ENCODE results near the gene RIC1. TPM values are rescaled to one million over a fixed set of nuclear protein-coding genes. Genes with fewer than 3 reads are reported as not detected.

Gene RIC1
- total RNA-seq, 2 experiments from 2014 or later: 24.7 to 26.3 TPM

DNA sequence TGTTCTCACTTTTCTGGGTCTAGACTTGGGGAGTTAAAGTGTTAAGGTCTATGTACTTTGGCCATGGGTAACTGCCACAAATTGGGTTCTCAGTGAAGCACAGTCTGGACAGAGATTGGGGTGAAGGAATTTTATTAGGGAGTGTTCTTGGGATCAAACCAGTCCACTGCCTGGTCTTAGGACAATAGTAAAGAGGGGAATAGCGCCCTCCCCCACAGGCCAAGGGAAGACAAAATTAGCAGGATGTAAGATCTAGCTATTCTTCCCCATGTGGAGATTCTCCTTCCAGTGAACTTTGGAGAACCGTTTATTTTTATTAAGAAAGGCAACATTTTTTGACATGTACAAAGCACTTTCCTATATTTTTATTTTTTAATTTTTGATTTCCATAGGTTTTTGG is 18.4 kb upstream of the RIC1 start:
- ATAC-seq (ENCODE audit: poor library complexity): no peak
- TF ChIP-seq, protein P1, sequence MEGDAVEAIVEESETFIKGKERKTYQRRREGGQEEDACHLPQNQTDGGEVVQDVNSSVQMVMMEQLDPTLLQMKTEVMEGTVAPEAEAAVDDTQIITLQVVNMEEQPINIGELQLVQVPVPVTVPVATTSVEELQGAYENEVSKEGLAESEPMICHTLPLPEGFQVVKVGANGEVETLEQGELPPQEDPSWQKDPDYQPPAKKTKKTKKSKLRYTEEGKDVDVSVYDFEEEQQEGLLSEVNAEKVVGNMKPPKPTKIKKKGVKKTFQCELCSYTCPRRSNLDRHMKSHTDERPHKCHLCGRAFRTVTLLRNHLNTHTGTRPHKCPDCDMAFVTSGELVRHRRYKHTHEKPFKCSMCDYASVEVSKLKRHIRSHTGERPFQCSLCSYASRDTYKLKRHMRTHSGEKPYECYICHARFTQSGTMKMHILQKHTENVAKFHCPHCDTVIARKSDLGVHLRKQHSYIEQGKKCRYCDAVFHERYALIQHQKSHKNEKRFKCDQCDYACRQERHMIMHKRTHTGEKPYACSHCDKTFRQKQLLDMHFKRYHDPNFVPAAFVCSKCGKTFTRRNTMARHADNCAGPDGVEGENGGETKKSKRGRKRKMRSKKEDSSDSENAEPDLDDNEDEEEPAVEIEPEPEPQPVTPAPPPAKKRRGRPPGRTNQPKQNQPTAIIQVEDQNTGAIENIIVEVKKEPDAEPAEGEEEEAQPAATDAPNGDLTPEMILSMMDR (IDR thresholded peaks at IDR 0.05): no peak
- ChIA-PET POLR2A (interaction anchor here (0.6 to 1.1 kb wide), 2 partner anchors 10 to 14 kb away, joined by 3 read pairs; no protein-coding TSS in a partner anchor), CTCF (no interaction called here)
- intact Hi-C loops (cut with DNase I, micrococcal nuclease): no loop called here
- DNase-seq: no peak
- no peaks in the 10 kb centered on the region for H3K27me3 Mint-ChIP-seq
- H3K4me3 ChIP-seq (ENCODE audit: low read length): no peak overlapping the region
- no peaks in the 10 kb centered on the region for H3K36me3 ChIP-seq (ENCODE audit: insufficient read depth, low read length)
- no peaks in the 10 kb centered on the region for H3K9me3 Mint-ChIP-seq
- no peak overlapping the region for H3K27ac Mint-ChIP-seq
- no peak overlapping the region for H3K4me3 Mint-ChIP-seq
- H3K36me3 Mint-ChIP-seq (ENCODE audit: low read depth): no peaks in the 10 kb centered on the region
- H3K27ac ChIP-seq (ENCODE audit: low read depth in 1 of 2, low read length in 2 of 2): no peak overlapping the region
- peaks cover 4% of the 10 kb centered on the region for H3K4me1 ChIP-seq (ENCODE audit: insufficient read depth, low read length)
- H3K4me1 Mint-ChIP-seq (ENCODE audit: low read depth): peaks cover 49% of the 10 kb centered on the region
- no peaks in the 10 kb centered on the region for H3K27me3 ChIP-seq (ENCODE audit: control insufficient read depth in 1 of 2, insufficient read depth in 2 of 2, low read length in 2 of 2)
- no peaks in the 10 kb centered on the region for H3K9me3 ChIP-seq (ENCODE audit: control insufficient read depth in 1 of 2, insufficient read depth in 1 of 2, low read length in 2 of 2)

DNA sequence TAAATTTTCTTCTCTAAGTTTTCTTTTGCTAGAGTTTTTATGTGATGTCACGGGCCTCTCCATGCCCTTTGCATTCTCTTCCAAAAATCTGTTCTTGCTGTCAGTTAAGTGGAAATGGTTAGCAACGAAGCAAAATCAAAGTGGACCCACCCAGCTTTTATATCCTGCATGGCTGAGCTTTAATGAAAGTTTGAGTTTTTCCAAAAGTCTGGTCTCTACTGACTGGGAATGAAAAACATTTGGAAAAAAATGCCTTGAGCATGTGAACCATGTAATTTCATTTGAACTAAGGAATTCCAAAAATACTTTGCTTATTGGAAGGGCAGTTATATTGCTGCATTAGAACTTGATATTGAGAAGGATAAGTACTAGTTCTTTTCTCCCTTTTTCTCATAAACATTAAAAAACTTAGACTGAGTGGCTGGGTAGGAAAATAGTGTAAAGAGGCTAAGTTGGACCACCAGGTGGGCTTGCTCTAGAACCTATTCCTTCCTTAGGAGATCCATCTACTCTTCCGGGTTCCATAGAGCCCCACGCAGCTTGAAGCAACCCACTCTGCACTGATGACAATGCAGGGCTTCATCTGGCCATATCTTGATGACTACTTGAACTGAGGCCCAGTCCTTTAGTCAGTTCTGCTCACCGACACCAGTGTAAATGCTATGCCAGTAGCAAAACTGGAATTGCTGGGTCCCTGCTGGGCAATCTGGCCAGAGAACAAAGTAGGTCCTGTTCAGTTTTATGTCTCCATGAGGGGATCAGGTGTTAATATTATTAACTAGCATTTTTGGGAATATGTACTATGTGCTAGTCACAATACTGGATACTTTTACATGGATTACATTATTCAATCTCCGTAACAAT is 17.4 kb upstream of the RIC1 start:
- Histone ChIP-seq H3K27ac (ENCODE audit: low read depth in 1 of 2, low read length in 2 of 2) (no peak overlapping the region), H3K4me3 (ENCODE audit: low read length) (no peak overlapping the region), H3K9me3 (ENCODE audit: control insufficient read depth in 1 of 2, insufficient read depth in 1 of 2, low read length in 2 of 2) (no peaks in the 10 kb centered on the region), H3K27me3 (ENCODE audit: control insufficient read depth in 1 of 2, insufficient read depth in 2 of 2, low read length in 2 of 2) (no peaks in the 10 kb centered on the region), H3K4me1 (ENCODE audit: insufficient read depth, low read length) (peaks cover 4% of the 10 kb centered on the region), H3K36me3 (ENCODE audit: insufficient read depth, low read length) (no peaks in the 10 kb centered on the region)
- no peaks in the 10 kb centered on the region for H3K36me3 Mint-ChIP-seq (ENCODE audit: low read depth)
- ChIA-PET CTCF (interaction anchor here (0.6 to 1.8 kb wide), 2 partner anchors 11 to 150 kb away, joined by 3 to 7 read pairs; no protein-coding TSS in a partner anchor), POLR2A (interaction anchor here (1.0 to 1.2 kb wide), 4 partner anchors 11 to 17 kb away, joined by 3 to 9 read pairs (median 3); partner anchors contain the start of gene RIC1)
- H3K9me3 Mint-ChIP-seq: no peaks in the 10 kb centered on the region
- DNase-seq: no peak
- peaks cover 56% of the 10 kb centered on the region for H3K4me1 Mint-ChIP-seq (ENCODE audit: low read depth)
- H3K4me3 Mint-ChIP-seq: no peak overlapping the region
- intact Hi-C loops (cut with DNase I, micrococcal nuclease): no loop called here
- peak overlapping the region; percentile 60 for H3K27ac Mint-ChIP-seq
- no peaks in the 10 kb centered on the region for H3K27me3 Mint-ChIP-seq
- TF ChIP-seq, protein P1 (IDR thresholded peaks at IDR 0.05): no peak
- ATAC-seq (ENCODE audit: poor library complexity): no peak

DNA sequence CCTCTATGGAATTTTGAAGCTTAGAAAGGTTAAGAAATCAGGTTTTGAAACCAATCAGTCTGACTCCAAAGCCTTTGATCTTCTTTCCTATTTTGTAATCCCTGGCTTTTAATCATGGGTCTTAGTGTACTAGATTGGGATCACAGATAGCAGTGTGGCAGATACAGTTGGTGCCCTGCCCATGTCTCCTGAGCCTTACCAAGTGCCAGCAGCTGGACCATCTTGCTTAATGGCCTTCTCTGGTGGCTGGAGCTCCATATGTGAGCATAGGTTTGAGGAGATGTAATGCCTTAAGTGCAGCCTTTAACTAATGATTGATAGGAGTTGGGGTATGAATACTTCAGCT is 16.7 kb upstream of the RIC1 start:
- no peaks in the 10 kb centered on the region for H3K27me3 ChIP-seq (ENCODE audit: control insufficient read depth in 1 of 2, insufficient read depth in 2 of 2, low read length in 2 of 2)
- POLR2A ChIA-PET: interaction anchor here (1.0 to 1.2 kb wide), 3 partner anchors 11 to 16 kb away, joined by 3 to 9 read pairs (median 3); partner anchors contain the start of gene RIC1

More for the DNA sequence above, 16.7 kb upstream of the RIC1 start:
- no peaks in the 10 kb centered on the region for H3K36me3 Mint-ChIP-seq (ENCODE audit: low read depth)
- no peaks in the 10 kb centered on the region for H3K36me3 ChIP-seq (ENCODE audit: insufficient read depth, low read length)
- no peak for DNase-seq
- ATAC-seq (ENCODE audit: poor library complexity): no peak
- no peak overlapping the region for H3K4me3 Mint-ChIP-seq
- CTCF ChIA-PET: interaction anchor here (1.8 kb wide), 1 partner anchor 12 kb away, joined by 7 read pairs; no protein-coding TSS in a partner anchor
- no peak overlapping the region for H3K4me3 ChIP-seq (ENCODE audit: low read length)
- intact Hi-C loops (cut with DNase I, micrococcal nuclease): no loop called here
- no peaks in the 10 kb centered on the region for H3K27me3 Mint-ChIP-seq
- no peak overlapping the region for H3K27ac ChIP-seq (ENCODE audit: low read depth in 1 of 2, low read length in 2 of 2)
- H3K9me3 Mint-ChIP-seq: no peaks in the 10 kb centered on the region
- H3K4me1 ChIP-seq (ENCODE audit: insufficient read depth, low read length): peaks cover 4% of the 10 kb centered on the region
- H3K4me1 Mint-ChIP-seq (ENCODE audit: low read depth): peaks cover 56% of the 10 kb centered on the region
- TF ChIP-seq, protein P1 (IDR thresholded peaks at IDR 0.05): no peak
- no peaks in the 10 kb centered on the region for H3K9me3 ChIP-seq (ENCODE audit: control insufficient read depth in 1 of 2, insufficient read depth in 1 of 2, low read length in 2 of 2)
- peak overlapping the region; percentile 60 for H3K27ac Mint-ChIP-seq
